ENCODE measurements around the gene SCFD2.

SCFD2 gene

GRCh38 chr4:52956691-52957090 lies 409.2 kb downstream of the SCFD2 start:
- TF ChIP-seq CTCF (IDR thresholded peaks at IDR 0.05; ENCODE audit: low read depth, low read length, missing control alignments) = no peak
- in situ Hi-C loops (cut with HindIII; ENCODE audit: low pct_ligation_motif_present, low sequenced_read_pairs) = loop anchor here (25.0 kb wide), 1 partner anchor 394 kb away; no protein-coding TSS in a partner anchor
- DNase-seq = no peak
- Histone ChIP-seq H3K4me3 (ENCODE audit: low read depth, low read length) (no peak overlapping the region), H3K36me3 (replicated peaks) (no peaks in the 10 kb centered on the region), H3K27me3 (replicated peaks) (no peaks in the 10 kb centered on the region), H3K27ac (no peak overlapping the region)

- Histone ChIP-seq H3K4me3 (ENCODE audit: low read depth, low read length) (no peak overlapping the region), H3K36me3 (replicated peaks) (no peaks in the 10 kb centered on the region), H3K27me3 (replicated peaks) (no peaks in the 10 kb centered on the region), H3K27ac (no peak overlapping the region)
- no peak for DNase-seq
- in situ Hi-C loops (cut with HindIII; ENCODE audit: low pct_ligation_motif_present, low sequenced_read_pairs) = loop anchor here (25.0 kb wide), 1 partner anchor 392 kb away; no protein-coding TSS in a partner anchor
- TF ChIP-seq CTCF (IDR thresholded peaks at IDR 0.05; ENCODE audit: low read depth, low read length, missing control alignments) = no peak
Observed at GRCh38 chr4:52954560-52955170, 411.2 kb downstream of the SCFD2 start.

GRCh38 chr4:52952540-52952939 lies 413.3 kb downstream of the SCFD2 start:
- in situ Hi-C loops (cut with HindIII; ENCODE audit: low pct_ligation_motif_present, low sequenced_read_pairs) = loop anchor here (25.0 kb wide), 1 partner anchor 390 kb away; no protein-coding TSS in a partner anchor
- H3K27ac ChIP-seq = no peak overlapping the region
- no peak for TF ChIP-seq CTCF (IDR thresholded peaks at IDR 0.05; ENCODE audit: low read depth, low read length, missing control alignments)
- no peaks in the 10 kb centered on the region for H3K27me3 ChIP-seq (replicated peaks)
- H3K4me3 ChIP-seq (ENCODE audit: low read depth, low read length) = no peak overlapping the region
- DNase-seq = no peak
- no peaks in the 10 kb centered on the region for H3K36me3 ChIP-seq (replicated peaks)

- DNase-seq = no peak
- Histone ChIP-seq H3K27ac (no peak overlapping the region), H3K4me3 (ENCODE audit: low read depth, low read length) (no peak overlapping the region), H3K36me3 (replicated peaks) (no peaks in the 10 kb centered on the region), H3K27me3 (replicated peaks) (no peaks in the 10 kb centered on the region)
- in situ Hi-C loops (cut with HindIII; ENCODE audit: low pct_ligation_motif_present, low sequenced_read_pairs) = loop anchor here (25.0 kb wide), 1 partner anchor 389 kb away; no protein-coding TSS in a partner anchor
- TF ChIP-seq CTCF (IDR thresholded peaks at IDR 0.05; ENCODE audit: low read depth, low read length, missing control alignments) = no peak
Observed at GRCh38 chr4:52951016-52951415, 414.8 kb downstream of the SCFD2 start.

- no peak overlapping the region for H3K4me3 ChIP-seq (ENCODE audit: low read depth, low read length)
- H3K36me3 ChIP-seq (replicated peaks) = no peaks in the 10 kb centered on the region
- in situ Hi-C loops (cut with HindIII; ENCODE audit: low pct_ligation_motif_present, low sequenced_read_pairs) = loop anchor here (25.0 kb wide), 1 partner anchor 388 kb away; no protein-coding TSS in a partner anchor
- no peaks in the 10 kb centered on the region for H3K27me3 ChIP-seq (replicated peaks)
- H3K27ac ChIP-seq = no peak overlapping the region
- no peak for DNase-seq
- TF ChIP-seq CTCF (IDR thresholded peaks at IDR 0.05; ENCODE audit: low read depth, low read length, missing control alignments) = no peak
Observed at GRCh38 chr4:52950226-52950625, 415.6 kb downstream of the SCFD2 start.

- Histone ChIP-seq H3K27me3 (replicated peaks) (no peaks in the 10 kb centered on the region), H3K27ac (no peak overlapping the region), H3K36me3 (replicated peaks) (no peaks in the 10 kb centered on the region), H3K4me3 (ENCODE audit: low read depth, low read length) (no peak overlapping the region)
- no peak for DNase-seq
- in situ Hi-C loops (cut with HindIII; ENCODE audit: low pct_ligation_motif_present, low sequenced_read_pairs) = no loop called here
- no peak for TF ChIP-seq CTCF (IDR thresholded peaks at IDR 0.05; ENCODE audit: low read depth, low read length, missing control alignments)
Observed at GRCh38 chr4:52949336-52949735, 416.5 kb downstream of the SCFD2 start.
